Breast epithelium (tissue), 4 donors: ENCODE measurements around the gene AIG1. TPM values are rescaled to one million over a fixed set of nuclear protein-coding genes. Genes with fewer than 3 reads are reported as not detected.
"Not testable (repeated sequence)": the region's sequence is repeated elsewhere in the genome, so short reads cannot be mapped to it uniquely, and the experiment has no call there.

Source experiments
- DNase-seq, 2 donors: peaks; one replicate each; pipeline ENCODE4 v3.0.0-alpha.2; 2019; ENCODE audit warnings: low spot score in 2 of 2
- H3K27ac ChIP-seq, 2 donors: fragments of 200-600 bp; sonication (generic) in 1 of 2; one replicate each; pipeline ENCODE4 v1.5.1; 2016 to 2019; ENCODE audit warnings: mild to moderate bottlenecking in 1 of 2
- H3K27me3 ChIP-seq, 2 donors: fragments of 200-600 bp; sonication (generic) in 1 of 2; one replicate each; pipeline versions ENCODE4 v1.5.1 to v1.6.0; 2017 to 2019; ENCODE audit warnings: control low read depth in 1 of 2, mild to moderate bottlenecking in 1 of 2
- H3K36me3 ChIP-seq: fragments of 200-600 bp; one replicate; pipeline ENCODE4 v1.5.1; 2019
- H3K4me1 ChIP-seq, 2 donors: fragments of 200-600 bp; sonication (generic); one replicate each; pipeline ENCODE4 v1.5.1; 2016 to 2019; ENCODE audit warnings: control low read depth in 1 of 2
- H3K4me3 ChIP-seq, 3 donors: fragments of 200-600 bp; sonication (generic); 1 replicate in 2 of 3; 2 replicates in 1 of 3; pipeline ENCODE4 v1.5.1; 2016 to 2019; ENCODE audit warnings: mild to moderate bottlenecking in 3 of 3, moderate library complexity in 2 of 3
- H3K9me3 ChIP-seq, 2 donors: fragments of 200-600 bp; sonication (generic) in 1 of 2; one replicate each; pipeline ENCODE4 v1.5.1; 2016 to 2019; ENCODE audit warnings: control low read depth in 1 of 2
- CTCF ChIP-seq, 3 donors: fragments of 450-650 bp; IDR thresholded peaks; one replicate each; pipeline ENCODE4 v1.5.1; 2016 to 2017; ENCODE audit warnings: antibody characterized with exemption in 3 of 3, mild to moderate bottlenecking in 3 of 3, moderate library complexity in 3 of 3
- POLR2A ChIP-seq: fragments of 450-650 bp; IDR thresholded peaks from one replicate; pipeline ENCODE4 v1.6.1; 2016; ENCODE audit warnings: antibody characterized with exemption, mild to moderate bottlenecking, moderate library complexity
- POLR2AphosphoS5 ChIP-seq, 3 donors: sonication (generic); formaldehyde crosslinking; IDR thresholded peaks; one replicate each; pipeline ENCODE4 v1.6.1; 2017; ENCODE audit warnings: antibody characterized with exemption in 3 of 3
- intact Hi-C: fragments of 100-400 bp; cut with DNase I; formaldehyde crosslinking; loops from one replicate; pipeline ENCODE4 v1.15.1; 2023; ENCODE audit warnings: low total_unique reads
- total RNA-seq, 3 donors: library from RNA; depleted of rRNA; stranded (reverse); fragments of >200 nt; gene quantifications; one replicate each; pipeline ENCODE4 v1.1.0, GENCODE V29; 2016

AIG1 gene
- total RNA-seq, 3 donors from 2014 or later = 43.0 to 53.6 (median 44.2) TPM

GRCh38 chr6:143037470-143037869, 23.2 kb upstream of the AIG1 start:
- no peak for TF ChIP-seq POLR2AphosphoS5 (IDR thresholded peaks at IDR 0.05)
- no peak for TF ChIP-seq POLR2A
- no peak for TF ChIP-seq CTCF (IDR thresholded peaks at IDR 0.05)
- Histone ChIP-seq H3K9me3 (no peaks in the 10 kb centered on the region), H3K27me3 (no peaks in the 10 kb centered on the region), H3K4me1 (no peaks in the 10 kb centered on the region), H3K27ac (no peak overlapping the region), H3K4me3 (no peak overlapping the region), H3K36me3 (no peaks in the 10 kb centered on the region)
- no peak for DNase-seq
- intact Hi-C loops = loop anchor here (5.0 kb wide), 1 partner anchor 545 kb away; no protein-coding TSS in a partner anchor

- Histone ChIP-seq H3K36me3 (no peaks in the 10 kb centered on the region), H3K27me3 (no peaks in the 10 kb centered on the region), H3K4me1 (no peaks in the 10 kb centered on the region), H3K4me3 (no peak overlapping the region), H3K27ac (no peak overlapping the region), H3K9me3 (no peaks in the 10 kb centered on the region)
- intact Hi-C loops = loop anchor here (5.0 kb wide), 1 partner anchor 547 kb away; no protein-coding TSS in a partner anchor
- no peak for TF ChIP-seq POLR2A
- TF ChIP-seq POLR2AphosphoS5 (IDR thresholded peaks at IDR 0.05) = no peak
- DNase-seq = no peak
Observed at GRCh38 chr6:143038833-143039232, 21.9 kb upstream of the AIG1 start.

GRCh38 chr6:143039548-143039947, 21.1 kb upstream of the AIG1 start:
- Histone ChIP-seq H3K9me3 (no peaks in the 10 kb centered on the region), H3K36me3 (no peaks in the 10 kb centered on the region), H3K4me3 (no peak overlapping the region), H3K27ac (no peak overlapping the region), H3K27me3 (no peaks in the 10 kb centered on the region), H3K4me1 (no peaks in the 10 kb centered on the region)
- intact Hi-C loops = loop anchor here (5.0 kb wide), 1 partner anchor 547 kb away; no protein-coding TSS in a partner anchor
- TF ChIP-seq POLR2A (no peak), CTCF (IDR thresholded peaks at IDR 0.05) (no peak), POLR2AphosphoS5 (IDR thresholded peaks at IDR 0.05) (no peak)
- no peak for DNase-seq

GRCh38 chr6:143040018-143040417, 20.7 kb upstream of the AIG1 start:
- Histone ChIP-seq H3K27ac (no peak overlapping the region), H3K4me1 (no peaks in the 10 kb centered on the region), H3K36me3 (no peaks in the 10 kb centered on the region), H3K9me3 (no peaks in the 10 kb centered on the region), H3K4me3 (no peak overlapping the region), H3K27me3 (no peaks in the 10 kb centered on the region)
- TF ChIP-seq POLR2A (no peak), POLR2AphosphoS5 (IDR thresholded peaks at IDR 0.05) (no peak), CTCF (IDR thresholded peaks at IDR 0.05) (no peak)
- intact Hi-C loops = no loop called here
- no peak for DNase-seq

- H3K36me3 ChIP-seq, H3K27me3 ChIP-seq, H3K27ac ChIP-seq, H3K4me3 ChIP-seq, DNase-seq, H3K4me1 ChIP-seq, H3K9me3 ChIP-seq, intact Hi-C loops: not testable (repeated sequence)
Observed at GRCh38 chr6:143044345-143044744, 16.3 kb upstream of the AIG1 start.

GRCh38 chr6:143049611-143050010, 11.1 kb upstream of the AIG1 start:
- Histone ChIP-seq H3K27ac (no peak overlapping the region), H3K4me1 (no peaks in the 10 kb centered on the region), H3K36me3 (no peaks in the 10 kb centered on the region), H3K4me3 (no peak overlapping the region), H3K27me3 (no peaks in the 10 kb centered on the region), H3K9me3 (no peaks in the 10 kb centered on the region)
- no peak for DNase-seq
- no peak for TF ChIP-seq POLR2A
- no peak for TF ChIP-seq POLR2AphosphoS5 (IDR thresholded peaks at IDR 0.05)
- TF ChIP-seq CTCF (IDR thresholded peaks at IDR 0.05) = no peak
- intact Hi-C loops = no loop called here
